Body of pancreas (tissue), 4 donors: ENCODE data around the gene CHN2. TPM values are rescaled to one million over a fixed set of nuclear protein-coding genes. Genes with fewer than 3 reads are reported as not detected.

Source experiments
- ATAC-seq: fragments of 150-250 bp; one replicate; pipeline ENCODE4 v1.9.1; 2016
- DNase-seq, 4 donors: peaks; one replicate each; pipeline ENCODE4 v3.0.0-alpha.2; 2019
- H3K27ac ChIP-seq, 4 donors: fragments of 200-600 bp; sonication (generic); 1 replicate in 3 of 4; 2 replicates in 1 of 4; pipeline versions ENCODE4 v1.5.1 to v1.6.1; 2016 to 2019; ENCODE audit warnings: mild to moderate bottlenecking in 1 of 4, mixed read lengths in 1 of 4, moderate library complexity in 1 of 4
- H3K27me3 ChIP-seq, 2 donors: fragments of 200-600 bp; sonication (generic); one replicate each; pipeline ENCODE4 v1.6.0; 2016; ENCODE audit warnings: mild to moderate bottlenecking in 1 of 2
- H3K36me3 ChIP-seq, 2 donors: fragments of 200-600 bp; sonication (generic); replicated peaks in 1 of 2; 2 replicates each; pipeline ENCODE4 v1.5.1; 2016; ENCODE audit warnings: low read depth in 2 of 2; ENCODE audit not compliant: insufficient read depth in 1 of 2
- H3K4me1 ChIP-seq: fragments of 200-600 bp; sonication (generic); one replicate; pipeline ENCODE4 v1.6.0; 2016
- H3K4me3 ChIP-seq, 2 donors: fragments of 200-600 bp; sonication (generic); 1 replicate in 1 of 2; 2 replicates in 1 of 2; pipeline ENCODE4 v1.5.1; 2016 to 2019
- H3K9me3 ChIP-seq, 3 donors: fragments of 200-600 bp; sonication (generic); 1 replicate in 2 of 3; 2 replicates in 1 of 3; pipeline ENCODE4 v1.5.1; 2016
- CTCF ChIP-seq, 7 experiments: fragments of 450-650 bp in 4 of 7; fragments of 200-600 bp in 3 of 7; sonication (generic) in 3 of 7; IDR thresholded peaks; one replicate each; pipeline ENCODE4 v1.5.1; 2016 to 2019; ENCODE audit warnings: antibody characterized with exemption in 7 of 7
- POLR2A ChIP-seq, 3 donors: fragments of 450-650 bp; IDR thresholded peaks; one replicate each; pipeline ENCODE4 v1.6.1; 2016; ENCODE audit warnings: antibody characterized with exemption in 3 of 3, mild to moderate bottlenecking in 2 of 3
- WGBS, 2 donors: methylation state at CpG; one replicate each; pipeline ENCODE4 v1.1.5; 2017; 5-methylcytosine and 5-hydroxymethylcytosine counted together
- intact Hi-C: fragments of 100-400 bp; cut with DNase I; formaldehyde crosslinking; loops from one replicate; pipeline ENCODE4 v1.15.1; 2023
- total RNA-seq, 2 donors: library from RNA; depleted of rRNA; stranded (reverse); fragments of >200 nt; gene quantifications; one replicate each; pipeline ENCODE4 v1.1.0, GENCODE V29; 2016

The CHN2 gene
- total RNA-seq, 2 donors from 2014 or later = 55.7 to 58.6 TPM

DNA sequence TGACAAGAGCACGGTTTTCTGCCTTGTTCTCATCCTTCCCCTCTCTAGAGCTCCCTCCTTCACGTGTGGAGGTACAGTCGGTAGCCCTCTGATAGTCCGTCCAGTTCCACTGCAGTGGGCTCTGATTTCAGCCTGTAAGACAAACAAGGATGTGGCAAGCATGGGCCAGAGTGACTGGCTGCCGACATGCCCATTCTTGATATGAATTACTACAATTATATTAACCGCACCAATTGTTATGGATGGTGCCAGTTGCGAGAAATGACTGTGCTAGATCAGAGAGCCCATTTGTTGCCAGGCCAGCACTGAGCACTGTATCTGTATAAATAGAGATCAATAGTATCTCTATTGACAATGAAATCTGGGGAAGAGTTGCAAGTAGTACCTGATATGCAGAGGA, 146.6 kb downstream of the CHN2 start:
- no peak for TF ChIP-seq CTCF (IDR thresholded peaks at IDR 0.05)
- no peak for TF ChIP-seq POLR2A (IDR thresholded peaks at IDR 0.05)
- H3K27me3 ChIP-seq = no peaks in the 10 kb centered on the region
- WGBS, 2 donors = 84 to 91% methylated on average over 7 of the region's 7 CpGs
- ATAC-seq (no peak), DNase-seq (no peak)
- no peaks in the 10 kb centered on the region for H3K9me3 ChIP-seq
- H3K4me3 ChIP-seq = no peak overlapping the region
- H3K27ac ChIP-seq = no peak overlapping the region
- H3K4me1 ChIP-seq = peaks cover 50% of the 10 kb centered on the region
- intact Hi-C loops = no loop called here
- H3K36me3 ChIP-seq = no peaks in the 10 kb centered on the region

DNA sequence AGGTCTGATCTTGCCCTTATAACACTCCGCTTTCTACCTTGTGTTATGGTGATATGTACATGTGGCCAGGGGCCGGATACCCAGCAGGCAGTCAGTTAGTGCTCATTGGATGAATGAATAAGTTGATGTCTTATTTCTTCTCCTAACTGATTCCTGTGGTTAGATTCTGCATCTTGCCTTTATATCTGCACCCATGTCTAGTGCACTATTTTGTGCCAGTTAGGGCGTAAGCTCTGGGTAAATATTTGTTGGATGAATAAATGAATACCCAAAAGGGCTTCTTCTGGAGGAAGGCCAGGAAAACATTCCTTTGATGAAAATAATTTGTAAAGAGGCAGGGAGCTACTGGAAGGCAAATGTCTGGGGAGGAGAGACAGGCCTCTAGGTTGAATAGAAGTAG, 148.2 kb downstream of the CHN2 start:
- ATAC-seq = no peak
- H3K27ac ChIP-seq = no peak overlapping the region
- intact Hi-C loops = no loop called here
- DNase-seq = no peak
- H3K4me3 ChIP-seq = no peak overlapping the region
- TF ChIP-seq CTCF (IDR thresholded peaks at IDR 0.05) = no peak
- TF ChIP-seq POLR2A (IDR thresholded peaks at IDR 0.05) = no peak
- no peaks in the 10 kb centered on the region for H3K9me3 ChIP-seq
- WGBS, 2 donors = 79 to 80% methylated on average over 3 of the region's 3 CpGs
- H3K27me3 ChIP-seq = no peaks in the 10 kb centered on the region
- peaks cover 44% of the 10 kb centered on the region for H3K4me1 ChIP-seq
- no peaks in the 10 kb centered on the region for H3K36me3 ChIP-seq

GRCh38 chr7:29343399-29343798, 148.8 kb downstream of the CHN2 start:
- ATAC-seq (no peak), DNase-seq (no peak)
- no peaks in the 10 kb centered on the region for H3K27me3 ChIP-seq
- no peaks in the 10 kb centered on the region for H3K36me3 ChIP-seq
- intact Hi-C loops = no loop called here
- TF ChIP-seq POLR2A (IDR thresholded peaks at IDR 0.05) (no peak), CTCF (IDR thresholded peaks at IDR 0.05) (no peak)
- no peak overlapping the region for H3K27ac ChIP-seq
- WGBS, 2 donors = 85 to 92% methylated on average over 2 of the region's 2 CpGs
- peaks cover 38% of the 10 kb centered on the region for H3K4me1 ChIP-seq
- no peak overlapping the region for H3K4me3 ChIP-seq
- H3K9me3 ChIP-seq = no peaks in the 10 kb centered on the region

- intact Hi-C loops = no loop called here
- H3K27ac ChIP-seq = no peak overlapping the region
- no peaks in the 10 kb centered on the region for H3K36me3 ChIP-seq
- ATAC-seq (no peak), DNase-seq (no peak)
- no peaks in the 10 kb centered on the region for H3K9me3 ChIP-seq
- no peak for TF ChIP-seq CTCF (IDR thresholded peaks at IDR 0.05)
- no peaks in the 10 kb centered on the region for H3K27me3 ChIP-seq
- no peak overlapping the region for H3K4me3 ChIP-seq
- peaks cover 39% of the 10 kb centered on the region for H3K4me1 ChIP-seq
- 95 to 100% methylated on average over 4 of the region's 4 CpGs for WGBS, 2 donors
Measured at GRCh38 chr7:29344334-29344978, 149.9 kb downstream of the CHN2 start.

GRCh38 chr7:29345590-29345989, 151.0 kb downstream of the CHN2 start:
- H3K27me3 ChIP-seq = no peaks in the 10 kb centered on the region
- 67 to 70% methylated on average over 9 of the region's 9 CpGs for WGBS, 2 donors
- H3K36me3 ChIP-seq = no peaks in the 10 kb centered on the region
- TF ChIP-seq CTCF (IDR thresholded peaks at IDR 0.05) (peak in 6 of 7 experiments; percentile 33 to 58 (median 50)), POLR2A (IDR thresholded peaks at IDR 0.05) (no peak)
- peaks cover 43% of the 10 kb centered on the region for H3K4me1 ChIP-seq
- intact Hi-C loops = no loop called here
- peak; percentile 61 to 73 (median 65) for DNase-seq
- no peaks in the 10 kb centered on the region for H3K9me3 ChIP-seq
- H3K4me3 ChIP-seq = no peak overlapping the region
- H3K27ac ChIP-seq = no peak overlapping the region
- ATAC-seq = peak; percentile 58
